Smooth muscle cell (in vitro differentiated cells): ENCODE data around the gene NME3. TPM values are rescaled to one million over a fixed set of nuclear protein-coding genes. Genes with fewer than 3 reads are reported as not detected.

ENCODE experiments used
- DNase-seq: peaks from one replicate; lab custom pipeline; 2025; ENCODE audit not compliant: unreplicated experiment; lab: John Stamatoyannopoulos, UW
- H2AFZ ChIP-seq: fragments of 200-600 bp; sonication (generic); 2 replicates; pipeline ENCODE4 v1.6.0; 2016; ENCODE audit warnings: antibody characterized with exemption, low read depth, mild to moderate bottlenecking
- H3F3A ChIP-seq: fragments of 200-600 bp; sonication (generic); 2 replicates; pipeline ENCODE4 v1.6.0; 2017; ENCODE audit warnings: antibody characterized with exemption, low read depth
- H3K27ac ChIP-seq: fragments of 200-600 bp; sonication (generic); 2 replicates; pipeline ENCODE4 v1.5.1; 2016; ENCODE audit warnings: low read depth, mild to moderate bottlenecking
- H3K27me3 ChIP-seq: fragments of 200-600 bp; sonication (generic); 2 replicates; pipeline ENCODE4 v1.6.1; 2016; ENCODE audit warnings: low read depth, mild to moderate bottlenecking
- H3K36me3 ChIP-seq: fragments of 200-600 bp; sonication (generic); 2 replicates; pipeline ENCODE4 v1.5.1; 2016; ENCODE audit warnings: low read depth
- H3K4me1 ChIP-seq: fragments of 200-600 bp; sonication (generic); 2 replicates; pipeline ENCODE4 v1.5.1; 2016; ENCODE audit warnings: low read depth
- H3K4me2 ChIP-seq: fragments of 200-600 bp; sonication (generic); 2 replicates; pipeline ENCODE4 v1.6.0; 2016; ENCODE audit warnings: mild to moderate bottlenecking
- H3K4me3 ChIP-seq: fragments of 200-600 bp; sonication (generic); 2 replicates; pipeline ENCODE4 v1.5.1; 2016; ENCODE audit warnings: mild to moderate bottlenecking
- H3K79me2 ChIP-seq: fragments of 200-600 bp; sonication (generic); 2 replicates; pipeline ENCODE4 v1.6.0; 2016; ENCODE audit warnings: low read depth, mild to moderate bottlenecking
- H3K9ac ChIP-seq: fragments of 200-600 bp; sonication (generic); 2 replicates; pipeline ENCODE4 v1.6.0; 2016; ENCODE audit warnings: low read depth
- H3K9me3 ChIP-seq: fragments of 200-600 bp; sonication (generic); replicated peaks from 2 replicates; pipeline ENCODE4 v1.5.1; 2016; ENCODE audit warnings: low read depth
- H4K20me1 ChIP-seq: fragments of 200-600 bp; sonication (generic); 2 replicates; pipeline ENCODE4 v1.6.0; 2016; ENCODE audit warnings: low read depth
- WGBS: methylation state at CpG from one replicate; pipeline ENCODE4 v1.1.7; 2016; ENCODE audit warnings: low lambda C conversion rate; 5-methylcytosine and 5-hydroxymethylcytosine counted together
- polyA plus RNA-seq: library from polyadenylated mRNA; unstranded; fragments of >200 nt; fragmentation: Nextera tagmentation; extraction: Ambion mirVana; gene quantifications from 2 replicates; pipeline ENCODE4 v1.2.1, GENCODE V29; 2016
- total RNA-seq: library from RNA; depleted of rRNA; stranded (reverse); fragments of >200 nt; gene quantifications from 2 replicates; pipeline ENCODE4 v1.2.3, GENCODE V29; 2014
- TF ChIP-seq, protein P1 (sequence below): fragments of 200-600 bp; sonication (generic); IDR thresholded peaks from 2 replicates; pipeline ENCODE4 v1.5.1; 2017; ENCODE audit warnings: borderline replicate concordance, mild to moderate bottlenecking, antibody characterized with exemption; ENCODE audit not compliant: insufficient read depth, poor library complexity, severe bottlenecking

The NME3 gene
- total and polyA plus RNA-seq, 2 experiments from 2014 or later = 56.7 to 85.4 TPM

DNA sequence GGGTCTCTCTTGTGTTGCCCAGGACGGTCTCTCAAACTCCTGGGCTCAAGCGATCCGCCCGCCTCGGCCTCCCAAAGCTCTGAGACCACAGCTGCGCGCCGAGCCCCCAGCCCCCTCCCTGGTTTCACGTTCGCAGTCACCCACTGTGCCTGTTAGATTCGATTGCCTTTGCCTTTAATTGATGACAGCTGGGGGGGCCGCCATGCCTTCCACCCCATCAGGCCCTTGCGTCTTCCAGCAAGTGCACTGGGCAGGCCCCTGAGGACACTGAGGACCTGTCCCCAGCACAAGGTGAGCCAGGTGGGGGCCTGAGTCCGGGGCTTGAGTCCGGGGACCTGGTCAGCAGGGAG lies 18.9 kb upstream of the NME3 start:
- TF ChIP-seq, protein P1, sequence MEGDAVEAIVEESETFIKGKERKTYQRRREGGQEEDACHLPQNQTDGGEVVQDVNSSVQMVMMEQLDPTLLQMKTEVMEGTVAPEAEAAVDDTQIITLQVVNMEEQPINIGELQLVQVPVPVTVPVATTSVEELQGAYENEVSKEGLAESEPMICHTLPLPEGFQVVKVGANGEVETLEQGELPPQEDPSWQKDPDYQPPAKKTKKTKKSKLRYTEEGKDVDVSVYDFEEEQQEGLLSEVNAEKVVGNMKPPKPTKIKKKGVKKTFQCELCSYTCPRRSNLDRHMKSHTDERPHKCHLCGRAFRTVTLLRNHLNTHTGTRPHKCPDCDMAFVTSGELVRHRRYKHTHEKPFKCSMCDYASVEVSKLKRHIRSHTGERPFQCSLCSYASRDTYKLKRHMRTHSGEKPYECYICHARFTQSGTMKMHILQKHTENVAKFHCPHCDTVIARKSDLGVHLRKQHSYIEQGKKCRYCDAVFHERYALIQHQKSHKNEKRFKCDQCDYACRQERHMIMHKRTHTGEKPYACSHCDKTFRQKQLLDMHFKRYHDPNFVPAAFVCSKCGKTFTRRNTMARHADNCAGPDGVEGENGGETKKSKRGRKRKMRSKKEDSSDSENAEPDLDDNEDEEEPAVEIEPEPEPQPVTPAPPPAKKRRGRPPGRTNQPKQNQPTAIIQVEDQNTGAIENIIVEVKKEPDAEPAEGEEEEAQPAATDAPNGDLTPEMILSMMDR = no peak
- peaks cover 32% of the 10 kb centered on the region for H4K20me1 ChIP-seq
- H3K36me3 ChIP-seq = no peaks in the 10 kb centered on the region
- no peaks in the 10 kb centered on the region for H3K27me3 ChIP-seq
- H3K27ac ChIP-seq = no peak overlapping the region
- H3K4me1 ChIP-seq = no peaks in the 10 kb centered on the region
- no peak overlapping the region for H3K4me2 ChIP-seq
- H3K9me3 ChIP-seq = no peaks in the 10 kb centered on the region
- WGBS = 93% methylated on average over 15 of the region's 15 CpGs
- H3K79me2 ChIP-seq = peaks cover 21% of the 10 kb centered on the region
- no peak overlapping the region for H2AFZ ChIP-seq
- no peaks in the 10 kb centered on the region for H3F3A ChIP-seq
- H3K4me3 ChIP-seq = no peak overlapping the region
- H3K9ac ChIP-seq = no peak overlapping the region
- no peak for DNase-seq

- 96% methylated on average over 14 of the region's 25 CpGs for WGBS
- no peak overlapping the region for H3K4me2 ChIP-seq
- no peaks in the 10 kb centered on the region for H3K27me3 ChIP-seq
- no peak overlapping the region for H3K4me3 ChIP-seq
- TF ChIP-seq, protein P1 = no peak
- H2AFZ ChIP-seq = no peak overlapping the region
- H3K9me3 ChIP-seq = no peaks in the 10 kb centered on the region
- H4K20me1 ChIP-seq = peaks cover 37% of the 10 kb centered on the region
- no peak for DNase-seq
- peaks cover 27% of the 10 kb centered on the region for H3K79me2 ChIP-seq
- no peak overlapping the region for H3K27ac ChIP-seq
- H3K9ac ChIP-seq = no peak overlapping the region
- H3K4me1 ChIP-seq = no peaks in the 10 kb centered on the region
- H3K36me3 ChIP-seq = no peaks in the 10 kb centered on the region
- no peaks in the 10 kb centered on the region for H3F3A ChIP-seq
Observed at GRCh38 chr16:1789643-1790045, 18.3 kb upstream of the NME3 start.

- Histone ChIP-seq H3K9me3 (no peaks in the 10 kb centered on the region), H3K9ac (no peak overlapping the region), H3K36me3 (no peaks in the 10 kb centered on the region), H2AFZ (no peak overlapping the region), H3K27me3 (no peaks in the 10 kb centered on the region), H3K79me2 (peaks cover 37% of the 10 kb centered on the region), H3K4me3 (no peak overlapping the region), H3K4me1 (no peaks in the 10 kb centered on the region), H3K4me2 (no peak overlapping the region), H3F3A (no peaks in the 10 kb centered on the region), H4K20me1 (peaks cover 44% of the 10 kb centered on the region), H3K27ac (no peak overlapping the region)
- TF ChIP-seq, protein P1 = no peak
- no peak for DNase-seq
- WGBS = 89% methylated on average over 19 of the region's 19 CpGs
Observed at GRCh38 chr16:1788708-1789100, 17.4 kb upstream of the NME3 start.

- H3K79me2 ChIP-seq = peaks cover 37% of the 10 kb centered on the region
- H3K4me1 ChIP-seq = no peaks in the 10 kb centered on the region
- H3K9ac ChIP-seq = no peak overlapping the region
- no peak overlapping the region for H3K27ac ChIP-seq
- 96% methylated on average over 33 of the region's 38 CpGs for WGBS
- no peak overlapping the region for H3K4me3 ChIP-seq
- no peak overlapping the region for H2AFZ ChIP-seq
- no peaks in the 10 kb centered on the region for H3K36me3 ChIP-seq
- H3F3A ChIP-seq = no peaks in the 10 kb centered on the region
- H3K27me3 ChIP-seq = no peaks in the 10 kb centered on the region
- no peak overlapping the region for H3K4me2 ChIP-seq
- H3K9me3 ChIP-seq = no peaks in the 10 kb centered on the region
- DNase-seq = no peak
- TF ChIP-seq, protein P1 = no peak
- H4K20me1 ChIP-seq = peaks cover 44% of the 10 kb centered on the region
Observed at GRCh38 chr16:1788095-1788707, 16.9 kb upstream of the NME3 start.
